Liver (tissue), 9 donors: ENCODE results near the gene CPNE8. TPM values are rescaled to one million over a fixed set of nuclear protein-coding genes. Genes with fewer than 3 reads are reported as not detected.

Experiments used
- DNase-seq: peaks from one replicate; pipeline ENCODE4 v3.0.0-alpha.2; 2017; ENCODE audit warnings: low spot score
- H3K27ac ChIP-seq, 2 donors: one replicate each; pipeline ENCODE4 v1.7.0; 2013; ENCODE audit warnings: inconsistent platforms in 2 of 2, low read length in 2 of 2, control low read depth in 1 of 2, low read depth in 1 of 2, mild to moderate bottlenecking in 1 of 2
- H3K27me3 ChIP-seq, 4 donors: one replicate each; pipeline versions ENCODE4 v1.6.1 to v1.7.0; 2013; ENCODE audit warnings: low read length in 3 of 4, inconsistent platforms in 1 of 4, mild to moderate bottlenecking in 1 of 4, moderate library complexity in 1 of 4; ENCODE audit not compliant: control insufficient read depth in 4 of 4, insufficient read depth in 4 of 4
- H3K36me3 ChIP-seq, 4 donors: one replicate each; pipeline versions ENCODE4 v1.6.1 to v1.7.0; 2013; ENCODE audit warnings: low read length in 3 of 4, mild to moderate bottlenecking in 3 of 4, low read depth in 1 of 4, moderate library complexity in 1 of 4; ENCODE audit not compliant: control insufficient read depth in 4 of 4, insufficient read depth in 3 of 4
- H3K4me1 ChIP-seq, 4 donors: one replicate each; pipeline versions ENCODE4 v1.6.1 to v1.7.0; 2013; ENCODE audit warnings: low read length in 3 of 4, mild to moderate bottlenecking in 3 of 4, moderate library complexity in 1 of 4; ENCODE audit not compliant: control insufficient read depth in 4 of 4, insufficient read depth in 4 of 4
- H3K4me3 ChIP-seq, 3 donors: one replicate each; pipeline versions ENCODE4 v1.6.1 to v1.7.0; 2013; ENCODE audit warnings: low read length in 3 of 3, control low read depth in 1 of 3, low read depth in 1 of 3, mild to moderate bottlenecking in 1 of 3
- H3K9ac ChIP-seq, 2 donors: one replicate each; pipeline ENCODE4 v1.7.0; 2013; ENCODE audit warnings: low read length in 2 of 2, mild to moderate bottlenecking in 2 of 2, moderate library complexity in 2 of 2, control low read depth in 1 of 2, low read depth in 1 of 2
- H3K9me3 ChIP-seq, 4 donors: one replicate each; pipeline versions ENCODE4 v1.6.1 to v1.7.0; 2013; ENCODE audit warnings: low read length in 3 of 4; ENCODE audit not compliant: control insufficient read depth in 4 of 4
- ATF3 ChIP-seq: IDR thresholded peaks from 2 replicates; pipeline ENCODE4 v1.6.1; 2016; ENCODE audit warnings: antibody characterized with exemption
- CTCF ChIP-seq: fragments of 150-350 bp; IDR thresholded peaks from 2 replicates; pipeline ENCODE4 v1.5.1; 2017; ENCODE audit warnings: improper control_type of control experiment, low read depth, low read length; ENCODE audit not compliant: missing input control
- EGR1 ChIP-seq, 2 donors: IDR thresholded peaks; 2 replicates each; pipeline ENCODE4 v1.6.1; 2016 to 2018; ENCODE audit warnings: antibody characterized with exemption in 2 of 2, low read depth in 2 of 2
- FOXA1 ChIP-seq: IDR thresholded peaks from 2 replicates; pipeline ENCODE4 v1.6.1; 2016; ENCODE audit warnings: antibody characterized with exemption
- FOXA2 ChIP-seq: IDR thresholded peaks from 2 replicates; pipeline ENCODE4 v1.6.1; 2016; ENCODE audit warnings: antibody characterized with exemption
- GABPA ChIP-seq, 2 donors: IDR thresholded peaks in 1 of 2; conservative IDR thresholded peaks in 1 of 2; 2 replicates each; pipeline ENCODE4 v1.6.1; 2016; ENCODE audit warnings: antibody characterized with exemption in 2 of 2, mild to moderate bottlenecking in 1 of 2, moderate library complexity in 1 of 2
- HNF4A ChIP-seq, 2 donors: conservative IDR thresholded peaks; 2 replicates each; pipeline ENCODE4 v1.6.1; 2016; ENCODE audit warnings: antibody characterized with exemption in 2 of 2, mild to moderate bottlenecking in 2 of 2
- HNF4G ChIP-seq: IDR thresholded peaks from 2 replicates; pipeline ENCODE4 v1.6.1; 2016; ENCODE audit warnings: antibody characterized with exemption
- JUND ChIP-seq, 2 donors: IDR thresholded peaks; 2 replicates each; pipeline ENCODE4 v1.6.1; 2016; ENCODE audit warnings: antibody characterized with exemption in 2 of 2
- MAX ChIP-seq: IDR thresholded peaks from 2 replicates; pipeline ENCODE4 v1.6.1; 2016; ENCODE audit warnings: antibody characterized with exemption
- NR2F2 ChIP-seq: IDR thresholded peaks from 2 replicates; pipeline ENCODE4 v1.6.1; 2016; ENCODE audit warnings: antibody characterized with exemption
- RAD21 ChIP-seq, 2 donors: IDR thresholded peaks; 2 replicates each; pipeline ENCODE4 v1.6.1; 2016; ENCODE audit warnings: antibody characterized with exemption in 2 of 2, mild to moderate bottlenecking in 2 of 2
- RXRA ChIP-seq, 2 donors: IDR thresholded peaks; 2 replicates each; pipeline ENCODE4 v1.6.1; 2017 to 2018; ENCODE audit warnings: antibody characterized with exemption in 2 of 2, mild to moderate bottlenecking in 1 of 2
- SP1 ChIP-seq: IDR thresholded peaks from 2 replicates; pipeline ENCODE4 v1.6.1; 2018; ENCODE audit warnings: antibody characterized with exemption, mild to moderate bottlenecking
- TAF1 ChIP-seq: conservative IDR thresholded peaks from 2 replicates; pipeline ENCODE4 v1.6.1; 2016; ENCODE audit warnings: antibody characterized with exemption, mild to moderate bottlenecking
- YY1 ChIP-seq: IDR thresholded peaks from 2 replicates; pipeline ENCODE4 v1.6.1; 2016; ENCODE audit warnings: antibody characterized with exemption, mild to moderate bottlenecking
- ZBTB33 ChIP-seq: IDR thresholded peaks from 2 replicates; pipeline ENCODE4 v1.6.1; 2016; ENCODE audit warnings: antibody characterized with exemption
- WGBS: extraction: QIAGEN DNeasy Blood & Tissue Kit; methylation state at CpG from one replicate; pipeline ENCODE4 v1.1.7; 2013; 5-methylcytosine and 5-hydroxymethylcytosine counted together
- polyA plus RNA-seq, 2 donors: library from polyadenylated mRNA; stranded (reverse) in 1 of 2; unstranded in 1 of 2; fragments of 200-250 nt in 1 of 2; fragments of >200 nt in 1 of 2; fragmentation: Nextera tagmentation in 1 of 2; extraction: Ambion mirVana in 1 of 2; gene quantifications; one replicate each; pipeline versions ENCODE4 v1.2.1 to v1.2.3, GENCODE V29; 2013 to 2015
- total RNA-seq, 2 donors: library from RNA; depleted of rRNA; stranded (reverse); fragments of >200 nt; gene quantifications; one replicate each; pipeline ENCODE4 v1.2.3, GENCODE V29; 2014
- TF ChIP-seq, protein P1 (sequence below): IDR thresholded peaks from 2 replicates; pipeline ENCODE4 v1.6.1; 2016; ENCODE audit warnings: antibody characterized with exemption, mild to moderate bottlenecking
- donor health status: healthy.
- donor health status: healthy.
- donor health status: healthy.
- donor health status: healthy.
- donor health status: healthy.

The CPNE8 gene
- total and polyA plus RNA-seq, 4 donors = 4.2 to 27.4 (median 10.9) TPM

- Histone ChIP-seq H3K27me3 (no peaks in the 10 kb centered on the region), H3K9me3 (no peaks in the 10 kb centered on the region), H3K27ac (no peak overlapping the region), H3K4me3 (no peak overlapping the region), H3K36me3 (peaks cover 1 to 14% (median 12%) of the 10 kb centered on the region in 4 donors), H3K4me1 (no peaks in the 10 kb centered on the region), H3K9ac (no peak overlapping the region)
- WGBS = 98% methylated on average over 3 of the region's 3 CpGs
- DNase-seq = no peak
- TF ChIP-seq CTCF = no peak
- TF ChIP-seq RAD21 (IDR thresholded peaks at IDR 0.05) = no peak
- no peak for TF ChIP-seq MAX
- no peak for TF ChIP-seq RXRA (IDR thresholded peaks at IDR 0.05)
- TF ChIP-seq NR2F2 = no peak
- no peak for TF ChIP-seq HNF4A (conservative IDR thresholded peaks at IDR 0.05)
Observed at GRCh38 chr12:38761636-38762342, 143.6 kb downstream of the CPNE8 start.

- no peaks in the 10 kb centered on the region for H3K27me3 ChIP-seq
- peaks cover 1 to 14% (median 12%) of the 10 kb centered on the region in 4 donors for H3K36me3 ChIP-seq
- H3K27ac ChIP-seq = no peak overlapping the region
- TF ChIP-seq FOXA1 = no peak
- no peak for TF ChIP-seq ZBTB33
- TF ChIP-seq NR2F2 = no peak
- no peak for TF ChIP-seq TAF1
- TF ChIP-seq HNF4G = no peak
- no peak for TF ChIP-seq FOXA2
- TF ChIP-seq ATF3 = no peak
- TF ChIP-seq SP1 = no peak
- TF ChIP-seq MAX = no peak
- TF ChIP-seq, protein P1, sequence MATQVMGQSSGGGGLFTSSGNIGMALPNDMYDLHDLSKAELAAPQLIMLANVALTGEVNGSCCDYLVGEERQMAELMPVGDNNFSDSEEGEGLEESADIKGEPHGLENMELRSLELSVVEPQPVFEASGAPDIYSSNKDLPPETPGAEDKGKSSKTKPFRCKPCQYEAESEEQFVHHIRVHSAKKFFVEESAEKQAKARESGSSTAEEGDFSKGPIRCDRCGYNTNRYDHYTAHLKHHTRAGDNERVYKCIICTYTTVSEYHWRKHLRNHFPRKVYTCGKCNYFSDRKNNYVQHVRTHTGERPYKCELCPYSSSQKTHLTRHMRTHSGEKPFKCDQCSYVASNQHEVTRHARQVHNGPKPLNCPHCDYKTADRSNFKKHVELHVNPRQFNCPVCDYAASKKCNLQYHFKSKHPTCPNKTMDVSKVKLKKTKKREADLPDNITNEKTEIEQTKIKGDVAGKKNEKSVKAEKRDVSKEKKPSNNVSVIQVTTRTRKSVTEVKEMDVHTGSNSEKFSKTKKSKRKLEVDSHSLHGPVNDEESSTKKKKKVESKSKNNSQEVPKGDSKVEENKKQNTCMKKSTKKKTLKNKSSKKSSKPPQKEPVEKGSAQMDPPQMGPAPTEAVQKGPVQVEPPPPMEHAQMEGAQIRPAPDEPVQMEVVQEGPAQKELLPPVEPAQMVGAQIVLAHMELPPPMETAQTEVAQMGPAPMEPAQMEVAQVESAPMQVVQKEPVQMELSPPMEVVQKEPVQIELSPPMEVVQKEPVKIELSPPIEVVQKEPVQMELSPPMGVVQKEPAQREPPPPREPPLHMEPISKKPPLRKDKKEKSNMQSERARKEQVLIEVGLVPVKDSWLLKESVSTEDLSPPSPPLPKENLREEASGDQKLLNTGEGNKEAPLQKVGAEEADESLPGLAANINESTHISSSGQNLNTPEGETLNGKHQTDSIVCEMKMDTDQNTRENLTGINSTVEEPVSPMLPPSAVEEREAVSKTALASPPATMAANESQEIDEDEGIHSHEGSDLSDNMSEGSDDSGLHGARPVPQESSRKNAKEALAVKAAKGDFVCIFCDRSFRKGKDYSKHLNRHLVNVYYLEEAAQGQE = no peak
- TF ChIP-seq RAD21 (IDR thresholded peaks at IDR 0.05) = no peak
- TF ChIP-seq RXRA (IDR thresholded peaks at IDR 0.05) = no peak
- TF ChIP-seq HNF4A (conservative IDR thresholded peaks at IDR 0.05) = no peak
- TF ChIP-seq YY1 = no peak
- TF ChIP-seq JUND (IDR thresholded peaks at IDR 0.05) = no peak
- TF ChIP-seq GABPA (IDR thresholded peaks at IDR 0.05 in 1 of 2, conservative IDR thresholded peaks at IDR 0.05 in 1 of 2) = no peak
- TF ChIP-seq EGR1 (IDR thresholded peaks at IDR 0.05; ENCODE audit: low read depth in 2 of 2) = no peak
- TF ChIP-seq CTCF = no peak
- 97% methylated on average over 1 of the region's 1 CpG for WGBS
- H3K9me3 ChIP-seq = no peaks in the 10 kb centered on the region
- no peak overlapping the region for H3K9ac ChIP-seq
- no peaks in the 10 kb centered on the region for H3K4me1 ChIP-seq
- no peak for DNase-seq
- H3K4me3 ChIP-seq = no peak overlapping the region
Observed at GRCh38 chr12:38761111-38761510, 144.3 kb downstream of the CPNE8 start.
